BJ (cell line): Measurements from ENCODE around the gene VASN. TPM values are rescaled to one million over a fixed set of nuclear protein-coding genes. Genes with fewer than 3 reads are reported as not detected.
A peak's percentile ranks its signal among the peaks of the same experiment; 100 is the strongest.

ENCODE experiments used
- CTCF ChIA-PET: fragments of 350-600 bp; formaldehyde crosslinking; extraction: SDS; loops from one replicate; lab custom pipeline; 2021; ENCODE audit warnings: antibody characterized with exemption, inconsistent platforms; lab: Yijun Ruan, JAX
- POLR2A ChIA-PET: fragments of 300-600 bp; sonication (Branson Sonifier 250); formaldehyde crosslinking; extraction: SDS; loops from one replicate; lab custom pipeline; 2021; ENCODE audit warnings: antibody characterized with exemption; lab: Charles Lee
- DNase-seq: peaks from one replicate; pipeline ENCODE4 v3.0.0-alpha.2; 2011; ENCODE audit warnings: low read depth
- H3K27me3 ChIP-seq: 2 replicates; pipeline ENCODE4 v1.6.0; 2011; ENCODE audit warnings: low read length; ENCODE audit not compliant: control insufficient read depth, insufficient read depth
- H3K36me3 ChIP-seq: 2 replicates; pipeline ENCODE4 v1.5.1; 2011; ENCODE audit warnings: low read length; ENCODE audit not compliant: control insufficient read depth, insufficient read depth
- H3K4me3 ChIP-seq: 2 replicates; pipeline ENCODE4 v1.5.1; 2011; ENCODE audit warnings: low read depth, mild to moderate bottlenecking, control low read depth, low read length
- CTCF ChIP-seq: IDR thresholded peaks from 2 replicates; pipeline ENCODE4 v1.5.1; 2011; ENCODE audit warnings: low read depth, mild to moderate bottlenecking, control low read depth, inconsistent platforms, low read length, moderate library complexity; ENCODE audit not compliant: insufficient read depth
- polyA plus RNA-seq: library from polyadenylated mRNA; depleted of rRNA; stranded (reverse); fragments of >200 nt; gene quantifications from 2 replicates; pipeline ENCODE4 v1.2.3, GENCODE V29; 2011

VASN gene
- polyA plus RNA-seq, 1 experiment, result 71.6 TPM

GRCh38 chr16:4409081-4409932 lies 37.7 kb downstream of the VASN start:
- Histone ChIP-seq H3K36me3 (peaks cover 17% of the 10 kb centered on the region), H3K4me3 (no peak overlapping the region), H3K27me3 (no peaks in the 10 kb centered on the region)
- peak; percentile 9; the same call in 1 of the 2 replicates for TF ChIP-seq CTCF
- ChIA-PET CTCF (interaction anchor here (1.2 to 12.3 kb wide), 5 partner anchors 16 to 136 kb away, joined by 3 to 205 read pairs (median 3); no protein-coding TSS in a partner anchor), POLR2A (no interaction called here)
- DNase-seq, result no peak

DNA sequence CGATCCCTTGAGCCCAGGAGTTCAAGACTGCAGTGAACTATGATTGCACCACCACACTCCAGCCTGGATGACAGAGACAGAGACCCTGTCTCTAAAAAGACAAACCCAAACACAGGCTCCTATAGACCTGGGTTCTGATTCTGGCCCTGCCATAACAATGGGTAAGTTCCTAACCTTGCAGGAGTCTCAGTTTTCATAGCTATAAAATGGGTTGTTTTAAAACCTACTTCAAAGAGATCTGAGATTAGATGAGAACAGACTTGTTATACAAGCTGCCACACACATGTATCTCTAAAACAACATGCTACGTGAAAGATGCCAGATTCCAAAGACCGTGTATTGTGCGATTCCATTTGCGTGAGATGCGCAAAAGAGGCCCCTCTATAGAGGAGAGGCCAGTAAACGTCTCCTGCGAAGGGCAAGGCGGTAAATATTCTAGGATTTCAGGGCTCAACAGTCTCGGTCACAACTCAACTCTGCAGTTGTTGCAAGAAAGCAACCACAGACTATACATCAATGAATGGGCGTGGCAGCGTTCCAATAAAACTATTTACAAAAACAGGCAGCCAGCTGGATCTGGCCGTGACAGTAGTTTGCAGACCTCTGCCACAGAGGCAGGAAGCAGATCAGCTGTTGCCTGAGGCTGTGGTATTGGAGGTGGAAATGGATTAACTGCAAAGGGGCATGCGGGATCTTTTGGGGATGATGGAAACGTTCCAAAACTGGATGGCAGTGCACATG lies 38.9 kb downstream of the VASN start:
- ChIA-PET POLR2A (interaction anchor here (1.0 kb wide), 1 partner anchor 18 kb away, joined by 3 read pairs; no protein-coding TSS in a partner anchor), CTCF (interaction anchor here (1.0 to 12.3 kb wide), 5 partner anchors 7 to 64 kb away, joined by 3 to 205 read pairs (median 10); no protein-coding TSS in a partner anchor)
- H3K4me3 ChIP-seq, result no peak overlapping the region
- TF ChIP-seq CTCF, result no peak
- peak; percentile 72 for DNase-seq
- peaks cover 11% of the 10 kb centered on the region for H3K36me3 ChIP-seq
- no peaks in the 10 kb centered on the region for H3K27me3 ChIP-seq

DNA sequence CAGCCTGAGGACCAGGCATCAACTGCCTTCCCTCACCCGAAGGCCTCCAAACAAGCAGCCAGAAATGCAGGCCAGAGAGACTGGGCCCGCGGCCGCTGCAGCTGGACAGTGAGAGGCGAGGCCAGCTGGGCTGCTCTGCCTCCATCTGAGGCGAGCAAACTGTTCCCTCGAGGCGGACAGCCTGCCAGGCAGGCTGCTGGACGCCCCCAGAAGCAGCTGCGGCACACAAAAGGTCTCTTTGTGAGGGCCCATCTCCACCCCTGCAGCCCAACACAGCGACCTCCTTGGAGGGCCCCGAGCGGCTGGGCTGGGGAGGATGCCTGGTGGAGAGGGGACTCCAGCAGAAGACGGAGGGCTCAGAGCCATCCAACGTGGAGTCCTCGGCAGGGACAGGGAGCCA lies 40.0 kb downstream of the VASN start:
- no peaks in the 10 kb centered on the region for H3K27me3 ChIP-seq
- ChIA-PET CTCF (interaction anchor here (3.8 kb wide), 1 partner anchor 8 kb away, joined by 40 read pairs; no protein-coding TSS in a partner anchor), POLR2A (no interaction called here)
- TF ChIP-seq CTCF, result no peak
- H3K4me3 ChIP-seq, result no peak overlapping the region
- H3K36me3 ChIP-seq, result peaks cover 7% of the 10 kb centered on the region
- DNase-seq, result no peak

- DNase-seq, result no peak
- Histone ChIP-seq H3K36me3 (peaks cover 7% of the 10 kb centered on the region), H3K27me3 (no peaks in the 10 kb centered on the region), H3K4me3 (no peak overlapping the region)
- TF ChIP-seq CTCF, result no peak
- CTCF ChIA-PET, result interaction anchor here (3.8 kb wide), 1 partner anchor 9 kb away, joined by 40 read pairs; no protein-coding TSS in a partner anchor
- POLR2A ChIA-PET, result no interaction called here
Observed at GRCh38 chr16:4412159-4412558, 40.5 kb downstream of the VASN start.

DNA sequence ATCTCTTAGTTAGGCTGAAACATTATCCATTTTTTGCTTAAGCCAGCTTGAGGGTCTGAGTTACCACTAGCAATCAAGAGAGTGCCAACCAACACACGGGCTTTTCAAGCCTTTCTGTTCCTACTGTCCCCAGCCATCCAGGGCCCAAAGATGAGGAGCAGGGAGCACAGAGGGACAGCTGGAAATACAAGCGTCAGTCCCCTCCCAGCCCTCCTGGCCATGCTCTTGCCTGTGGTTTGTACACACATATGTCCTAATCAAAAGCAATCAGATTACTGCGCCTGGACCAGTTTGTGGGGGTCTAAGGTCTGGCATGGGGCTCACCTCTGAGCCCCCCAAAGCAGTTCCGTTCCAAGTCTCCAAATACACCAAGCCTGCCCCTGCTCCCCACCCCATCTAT lies 41.2 kb downstream of the VASN start:
- Histone ChIP-seq H3K36me3 (peaks cover 5% of the 10 kb centered on the region), H3K4me3 (no peak overlapping the region), H3K27me3 (no peaks in the 10 kb centered on the region)
- CTCF ChIA-PET, result interaction anchor here (3.8 kb wide), 1 partner anchor 10 kb away, joined by 40 read pairs; no protein-coding TSS in a partner anchor
- POLR2A ChIA-PET, result no interaction called here
- no peak for DNase-seq
- TF ChIP-seq CTCF, result no peak
